ENCODE measurements around the gene ADCY5. TPM values are rescaled to one million over a fixed set of nuclear protein-coding genes. Genes with fewer than 3 reads are reported as not detected.

Gene ADCY5
- total and polyA plus RNA-seq, 2 donors from 2014 or later: 7.1 to 33.6 TPM

DNA sequence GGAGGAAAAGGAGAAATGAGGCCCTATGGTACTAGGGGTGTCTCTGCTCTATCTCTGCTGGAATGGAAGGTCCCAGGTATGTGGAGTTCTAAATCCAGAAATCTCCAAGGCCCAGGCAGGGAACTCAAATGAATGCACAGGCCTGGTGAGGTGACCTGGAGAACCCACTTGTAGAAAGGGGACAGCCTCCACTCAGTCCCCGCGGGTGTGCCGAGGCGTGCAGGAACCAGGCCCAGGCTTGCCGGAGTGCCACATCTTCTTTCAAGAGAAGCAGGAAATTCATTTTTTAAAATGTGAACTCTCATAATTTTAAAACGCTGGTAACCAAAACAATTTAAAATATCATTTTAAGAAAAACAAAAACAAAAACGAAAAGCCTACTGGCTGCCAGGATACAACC lies 32.2 kb upstream of the ADCY5 start:
- H3K9ac ChIP-seq (ENCODE audit: low read length in 3 of 3): no peak overlapping the region
- peaks cover 0 to 3% (median 0%) of the 10 kb centered on the region in 3 donors for H3K4me1 ChIP-seq (ENCODE audit: control insufficient read depth in 2 of 3, insufficient read depth in 2 of 3, low read depth in 1 of 3, low read length in 3 of 3)
- FAIRE-seq (no peak), DNase-seq (no peak)
- no peaks in the 10 kb centered on the region for H3K9me3 ChIP-seq (ENCODE audit: control insufficient read depth in 2 of 3, insufficient read depth in 1 of 3, low read length in 3 of 3)
- no peak overlapping the region for H3K4me3 ChIP-seq (ENCODE audit: low read length in 3 of 3)
- no peak overlapping the region for H3K27ac ChIP-seq (ENCODE audit: low read depth in 2 of 2, low read length in 2 of 2)
- TF ChIP-seq, protein P1, sequence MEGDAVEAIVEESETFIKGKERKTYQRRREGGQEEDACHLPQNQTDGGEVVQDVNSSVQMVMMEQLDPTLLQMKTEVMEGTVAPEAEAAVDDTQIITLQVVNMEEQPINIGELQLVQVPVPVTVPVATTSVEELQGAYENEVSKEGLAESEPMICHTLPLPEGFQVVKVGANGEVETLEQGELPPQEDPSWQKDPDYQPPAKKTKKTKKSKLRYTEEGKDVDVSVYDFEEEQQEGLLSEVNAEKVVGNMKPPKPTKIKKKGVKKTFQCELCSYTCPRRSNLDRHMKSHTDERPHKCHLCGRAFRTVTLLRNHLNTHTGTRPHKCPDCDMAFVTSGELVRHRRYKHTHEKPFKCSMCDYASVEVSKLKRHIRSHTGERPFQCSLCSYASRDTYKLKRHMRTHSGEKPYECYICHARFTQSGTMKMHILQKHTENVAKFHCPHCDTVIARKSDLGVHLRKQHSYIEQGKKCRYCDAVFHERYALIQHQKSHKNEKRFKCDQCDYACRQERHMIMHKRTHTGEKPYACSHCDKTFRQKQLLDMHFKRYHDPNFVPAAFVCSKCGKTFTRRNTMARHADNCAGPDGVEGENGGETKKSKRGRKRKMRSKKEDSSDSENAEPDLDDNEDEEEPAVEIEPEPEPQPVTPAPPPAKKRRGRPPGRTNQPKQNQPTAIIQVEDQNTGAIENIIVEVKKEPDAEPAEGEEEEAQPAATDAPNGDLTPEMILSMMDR (IDR thresholded peaks at IDR 0.05; ENCODE audit: borderline replicate concordance, extremely low read depth, insufficient read depth): no peak
- intact Hi-C loops (cut with DNase I): no loop called here
- no peaks in the 10 kb centered on the region for H3K36me3 ChIP-seq (ENCODE audit: control insufficient read depth in 2 of 3, insufficient read depth in 3 of 3, low read length in 3 of 3)
- no peaks in the 10 kb centered on the region for H3K27me3 ChIP-seq (ENCODE audit: control insufficient read depth, insufficient read depth, low read length)

DNA sequence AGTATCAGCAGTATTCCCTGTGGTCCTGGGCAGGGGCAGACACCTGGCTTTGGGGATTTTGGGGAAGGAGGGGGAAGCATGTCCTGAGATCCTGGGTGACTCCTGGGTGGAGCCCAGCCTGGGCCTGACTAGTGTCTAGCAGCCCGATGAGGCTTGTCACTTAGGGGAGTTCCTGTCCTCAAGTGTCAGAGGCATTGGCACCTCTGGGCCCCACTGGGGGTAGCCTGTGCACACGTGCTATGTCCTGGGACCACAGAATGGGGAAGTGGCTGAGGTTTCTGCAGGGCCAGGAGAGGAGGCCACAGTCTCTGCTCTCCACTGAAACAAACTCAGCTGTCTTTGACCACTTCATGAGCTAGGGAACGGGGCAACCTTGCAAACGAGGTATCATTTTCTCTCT lies 31.5 kb upstream of the ADCY5 start:
- TF ChIP-seq, protein P1 (IDR thresholded peaks at IDR 0.05; ENCODE audit: borderline replicate concordance, extremely low read depth, insufficient read depth): no peak
- no peak for FAIRE-seq
- intact Hi-C loops (cut with DNase I): no loop called here

DNA sequence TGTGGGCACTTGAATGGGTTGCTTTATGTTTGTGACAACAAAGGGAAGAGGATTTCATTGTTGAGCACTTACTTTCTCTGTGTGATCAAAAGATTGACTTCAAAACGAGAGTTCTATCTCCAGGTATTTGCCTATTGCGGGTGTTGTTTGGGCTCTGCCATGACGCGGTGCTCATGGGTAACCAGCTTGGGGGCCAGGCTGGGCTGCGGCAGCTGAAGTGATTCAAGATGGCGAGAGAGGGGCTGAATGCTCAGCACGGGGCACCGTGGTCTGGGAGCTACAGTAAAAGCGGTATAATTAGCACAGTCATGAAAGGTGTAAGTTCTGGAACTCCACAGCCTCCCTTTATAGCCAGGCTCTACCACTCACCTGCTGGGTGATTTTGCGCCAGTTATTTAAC lies 31.0 kb upstream of the ADCY5 start:
- H3K27ac ChIP-seq (ENCODE audit: low read depth in 2 of 2, low read length in 2 of 2): no peak overlapping the region
- no peaks in the 10 kb centered on the region for H3K36me3 ChIP-seq (ENCODE audit: control insufficient read depth in 2 of 3, insufficient read depth in 3 of 3, low read length in 3 of 3)
- peaks cover 0 to 3% (median 0%) of the 10 kb centered on the region in 3 donors for H3K4me1 ChIP-seq (ENCODE audit: control insufficient read depth in 2 of 3, insufficient read depth in 2 of 3, low read depth in 1 of 3, low read length in 3 of 3)
- no peak overlapping the region for H3K4me3 ChIP-seq (ENCODE audit: low read length in 3 of 3)
- no peaks in the 10 kb centered on the region for H3K9me3 ChIP-seq (ENCODE audit: control insufficient read depth in 2 of 3, insufficient read depth in 1 of 3, low read length in 3 of 3)
- DNase-seq: no peak
- intact Hi-C loops (cut with DNase I): no loop called here
- TF ChIP-seq, protein P1 (IDR thresholded peaks at IDR 0.05; ENCODE audit: borderline replicate concordance, extremely low read depth, insufficient read depth): no peak
- no peak overlapping the region for H3K9ac ChIP-seq (ENCODE audit: low read length in 3 of 3)
- no peak for FAIRE-seq
- no peaks in the 10 kb centered on the region for H3K27me3 ChIP-seq (ENCODE audit: control insufficient read depth, insufficient read depth, low read length)

More for the DNA sequence above, 31.5 kb upstream of the ADCY5 start:
- Histone ChIP-seq H3K27ac (ENCODE audit: low read depth in 2 of 2, low read length in 2 of 2) (no peak overlapping the region), H3K9ac (ENCODE audit: low read length in 3 of 3) (no peak overlapping the region), H3K27me3 (ENCODE audit: control insufficient read depth, insufficient read depth, low read length) (no peaks in the 10 kb centered on the region), H3K4me1 (ENCODE audit: control insufficient read depth in 2 of 3, insufficient read depth in 2 of 3, low read depth in 1 of 3, low read length in 3 of 3) (peaks cover 0 to 3% (median 0%) of the 10 kb centered on the region in 3 donors), H3K4me3 (ENCODE audit: low read length in 3 of 3) (no peak overlapping the region), H3K9me3 (ENCODE audit: control insufficient read depth in 2 of 3, insufficient read depth in 1 of 3, low read length in 3 of 3) (no peaks in the 10 kb centered on the region), H3K36me3 (ENCODE audit: control insufficient read depth in 2 of 3, insufficient read depth in 3 of 3, low read length in 3 of 3) (no peaks in the 10 kb centered on the region)
- DNase-seq: no peak

DNA sequence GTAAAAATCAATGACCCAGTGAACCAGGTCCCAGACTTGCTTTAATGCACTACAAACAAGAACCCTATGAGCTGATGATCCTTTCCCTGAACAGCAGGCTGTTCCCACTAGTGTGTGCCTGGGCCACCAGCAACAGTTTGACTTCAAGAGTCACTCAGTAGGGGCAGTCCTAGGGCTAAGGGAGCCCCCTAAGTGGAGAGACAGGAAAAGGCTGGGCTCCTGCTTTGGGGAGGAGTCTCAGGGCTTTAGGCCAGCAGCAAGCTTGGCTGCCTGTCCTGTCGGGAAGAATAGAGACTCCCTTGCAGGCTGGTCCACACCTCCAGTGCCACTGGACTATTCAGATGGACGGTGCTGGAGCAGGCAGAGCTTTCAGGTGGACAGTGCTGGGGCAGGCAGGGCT lies 29.4 kb upstream of the ADCY5 start:
- Histone ChIP-seq H3K27ac (ENCODE audit: low read depth in 2 of 2, low read length in 2 of 2) (no peak overlapping the region), H3K4me1 (ENCODE audit: control insufficient read depth in 2 of 3, insufficient read depth in 2 of 3, low read depth in 1 of 3, low read length in 3 of 3) (peaks cover 0 to 3% (median 0%) of the 10 kb centered on the region in 3 donors)

More for the DNA sequence above, 29.4 kb upstream of the ADCY5 start:
- Histone ChIP-seq H3K27me3 (ENCODE audit: control insufficient read depth, insufficient read depth, low read length) (no peaks in the 10 kb centered on the region), H3K4me3 (ENCODE audit: low read length in 3 of 3) (no peak overlapping the region), H3K9ac (ENCODE audit: low read length in 3 of 3) (no peak overlapping the region), H3K9me3 (ENCODE audit: control insufficient read depth in 2 of 3, insufficient read depth in 1 of 3, low read length in 3 of 3) (no peaks in the 10 kb centered on the region), H3K36me3 (ENCODE audit: control insufficient read depth in 2 of 3, insufficient read depth in 3 of 3, low read length in 3 of 3) (no peaks in the 10 kb centered on the region)
- TF ChIP-seq, protein P1 (IDR thresholded peaks at IDR 0.05; ENCODE audit: borderline replicate concordance, extremely low read depth, insufficient read depth): no peak
- intact Hi-C loops (cut with DNase I): no loop called here
- DNase-seq (no peak), FAIRE-seq (no peak)
